Measurements from ENCODE around the gene AP2A2. TPM values are rescaled to one million over a fixed set of nuclear protein-coding genes. Genes with fewer than 3 reads are reported as not detected.

The AP2A2 gene
- total RNA-seq, 1 donor from 2014 or later = 78.1 TPM

DNA sequence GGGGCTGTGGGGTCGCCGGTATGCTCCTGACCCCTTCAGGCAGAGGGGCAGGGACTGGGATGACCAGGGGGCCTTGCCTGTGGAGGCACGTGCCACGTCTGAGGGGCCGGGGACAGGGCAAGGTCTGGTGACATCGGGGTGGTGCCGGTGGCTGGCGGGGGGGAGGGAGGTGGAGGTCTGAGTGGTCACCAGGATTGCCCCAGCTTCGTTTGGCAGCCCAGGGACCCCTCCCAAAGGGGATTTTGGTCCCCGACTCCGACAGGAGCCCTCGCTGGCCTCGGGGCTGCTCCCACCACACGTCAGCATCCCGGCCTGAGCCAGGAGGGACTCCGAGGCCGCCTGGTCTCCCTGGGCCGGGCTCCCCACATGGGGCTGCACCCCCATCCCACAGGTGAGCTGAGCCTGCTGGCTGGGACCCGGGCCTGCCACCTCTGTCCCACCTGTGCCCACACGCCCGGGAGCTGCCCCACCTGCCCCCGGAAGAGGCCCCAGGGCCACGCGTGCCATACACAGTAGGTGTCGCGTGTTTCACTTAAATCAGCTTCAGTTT, 111.9 kb downstream of the AP2A2 start:
- H3K36me3 Mint-ChIP-seq (ENCODE audit: low read depth) = no peaks in the 10 kb centered on the region
- TF ChIP-seq, protein P1, sequence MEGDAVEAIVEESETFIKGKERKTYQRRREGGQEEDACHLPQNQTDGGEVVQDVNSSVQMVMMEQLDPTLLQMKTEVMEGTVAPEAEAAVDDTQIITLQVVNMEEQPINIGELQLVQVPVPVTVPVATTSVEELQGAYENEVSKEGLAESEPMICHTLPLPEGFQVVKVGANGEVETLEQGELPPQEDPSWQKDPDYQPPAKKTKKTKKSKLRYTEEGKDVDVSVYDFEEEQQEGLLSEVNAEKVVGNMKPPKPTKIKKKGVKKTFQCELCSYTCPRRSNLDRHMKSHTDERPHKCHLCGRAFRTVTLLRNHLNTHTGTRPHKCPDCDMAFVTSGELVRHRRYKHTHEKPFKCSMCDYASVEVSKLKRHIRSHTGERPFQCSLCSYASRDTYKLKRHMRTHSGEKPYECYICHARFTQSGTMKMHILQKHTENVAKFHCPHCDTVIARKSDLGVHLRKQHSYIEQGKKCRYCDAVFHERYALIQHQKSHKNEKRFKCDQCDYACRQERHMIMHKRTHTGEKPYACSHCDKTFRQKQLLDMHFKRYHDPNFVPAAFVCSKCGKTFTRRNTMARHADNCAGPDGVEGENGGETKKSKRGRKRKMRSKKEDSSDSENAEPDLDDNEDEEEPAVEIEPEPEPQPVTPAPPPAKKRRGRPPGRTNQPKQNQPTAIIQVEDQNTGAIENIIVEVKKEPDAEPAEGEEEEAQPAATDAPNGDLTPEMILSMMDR (conservative IDR thresholded peaks at IDR 0.05) = no peak
- DNase-seq (ENCODE audit: low read depth, low spot score) = no peak
- no peak overlapping the region for H3K27ac Mint-ChIP-seq (ENCODE audit: unreplicated experiment)
- no peaks in the 10 kb centered on the region for H3K27me3 Mint-ChIP-seq (ENCODE audit: low read depth)
- H3K4me1 Mint-ChIP-seq = no peaks in the 10 kb centered on the region
- no peaks in the 10 kb centered on the region for H3K9me3 Mint-ChIP-seq
- no peak overlapping the region for H3K4me3 Mint-ChIP-seq

DNA sequence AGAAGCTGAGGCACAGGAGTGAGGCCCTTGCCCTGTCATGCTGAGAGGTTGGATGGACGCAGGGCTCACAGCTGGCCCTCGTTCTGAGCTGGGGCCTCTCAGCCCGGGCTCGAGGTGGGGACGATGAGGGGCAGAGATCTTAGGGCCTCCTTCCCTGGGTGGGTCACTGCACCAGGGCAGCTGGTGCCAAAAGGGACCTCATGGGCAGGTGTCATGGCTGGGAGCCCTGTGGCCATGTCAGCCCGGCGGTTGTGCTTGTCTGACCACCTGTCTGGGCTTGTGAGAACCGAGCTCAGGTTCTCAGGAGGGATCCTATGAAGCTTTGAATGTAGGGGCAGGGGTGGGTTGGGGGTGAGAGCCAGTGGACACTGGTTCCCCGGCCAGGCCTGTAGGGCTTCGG, 112.7 kb downstream of the AP2A2 start:
- Mint-ChIP-seq H3K4me1 (no peaks in the 10 kb centered on the region), H3K36me3 (ENCODE audit: low read depth) (no peaks in the 10 kb centered on the region), H3K9me3 (no peaks in the 10 kb centered on the region), H3K4me3 (no peak overlapping the region), H3K27me3 (ENCODE audit: low read depth) (no peaks in the 10 kb centered on the region), H3K27ac (ENCODE audit: unreplicated experiment) (no peak overlapping the region)
- TF ChIP-seq, protein P1 (conservative IDR thresholded peaks at IDR 0.05) = no peak
- DNase-seq (ENCODE audit: low read depth, low spot score) = no peak

DNA sequence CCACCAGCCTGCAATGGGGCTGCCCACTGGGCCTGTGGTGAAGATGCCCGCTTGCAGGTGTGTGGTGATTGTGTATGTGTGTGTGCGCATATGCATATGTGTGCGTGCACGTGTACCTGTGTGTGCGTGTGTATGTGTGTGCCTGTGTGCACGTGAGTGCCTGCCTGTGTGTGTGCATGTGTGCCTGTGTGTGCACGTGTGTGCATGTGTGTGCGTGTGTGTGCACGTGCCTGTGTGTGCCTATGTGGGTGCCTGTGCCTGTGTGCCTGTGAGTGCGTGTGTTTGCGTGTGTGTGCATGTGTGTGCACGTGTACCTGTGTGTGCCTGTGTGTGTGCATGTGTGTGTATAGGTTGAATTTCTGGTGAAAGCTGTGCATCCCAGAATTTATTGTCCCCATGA, 113.3 kb downstream of the AP2A2 start:
- Mint-ChIP-seq H3K4me3 (no peak overlapping the region), H3K36me3 (ENCODE audit: low read depth) (no peaks in the 10 kb centered on the region), H3K27ac (ENCODE audit: unreplicated experiment) (peak overlapping the region; percentile 71), H3K27me3 (ENCODE audit: low read depth) (no peaks in the 10 kb centered on the region), H3K9me3 (no peaks in the 10 kb centered on the region), H3K4me1 (no peaks in the 10 kb centered on the region)
- TF ChIP-seq, protein P1 (conservative IDR thresholded peaks at IDR 0.05) = no peak
- DNase-seq (ENCODE audit: low read depth, low spot score) = no peak

DNA sequence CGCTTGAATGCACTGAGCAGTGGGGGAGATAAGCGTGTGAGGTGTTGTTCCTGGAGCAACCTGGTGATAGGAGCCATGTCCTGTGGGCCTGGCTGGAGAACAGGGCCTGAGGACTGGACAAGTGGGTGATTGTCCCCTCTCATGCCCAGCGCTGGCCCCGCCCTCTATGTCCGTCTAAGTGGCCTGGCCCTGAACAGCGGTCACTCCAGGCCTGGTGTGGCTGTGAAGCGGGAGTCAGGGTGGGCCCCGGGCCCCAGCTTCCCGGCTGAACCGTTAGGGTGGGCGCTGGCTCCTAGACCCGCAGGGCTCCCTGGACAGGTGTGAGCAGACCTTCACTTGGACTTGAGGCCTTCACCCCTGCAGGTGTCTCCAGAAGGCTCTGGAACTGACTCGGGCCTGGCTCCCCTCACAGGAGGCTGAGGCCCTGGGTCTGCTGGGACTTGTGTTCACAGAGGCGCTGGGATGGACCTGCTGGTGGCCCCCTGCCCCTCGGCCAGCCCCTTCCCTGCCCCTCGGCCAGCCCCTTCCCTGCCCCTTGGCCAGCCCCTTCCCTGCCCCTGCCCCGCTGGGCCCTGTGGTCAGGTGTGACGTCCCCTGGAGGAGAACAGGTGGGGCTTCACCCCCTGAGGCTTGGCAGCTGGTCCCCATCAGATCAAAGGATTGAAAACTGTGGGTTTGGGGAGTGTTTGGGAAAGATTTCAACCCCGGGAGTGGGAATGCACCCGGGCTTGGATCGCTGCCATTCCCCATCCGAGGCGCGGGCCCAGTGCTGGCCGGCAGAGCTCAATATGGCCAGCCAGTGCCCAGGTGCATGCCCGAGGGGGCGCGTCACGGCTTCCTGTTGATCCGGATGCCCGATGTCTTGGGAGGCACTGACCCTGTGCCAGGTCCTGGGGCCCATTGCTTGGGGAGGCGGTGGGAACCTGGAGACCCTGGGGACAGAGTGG, 114.1 kb downstream of the AP2A2 start:
- H3K9me3 Mint-ChIP-seq = no peaks in the 10 kb centered on the region
- no peaks in the 10 kb centered on the region for H3K4me1 Mint-ChIP-seq
- H3K27ac Mint-ChIP-seq (ENCODE audit: unreplicated experiment) = no peak overlapping the region
- no peaks in the 10 kb centered on the region for H3K27me3 Mint-ChIP-seq (ENCODE audit: low read depth)
- TF ChIP-seq, protein P1 (conservative IDR thresholded peaks at IDR 0.05) = no peak
- no peak for DNase-seq (ENCODE audit: low read depth, low spot score)
- no peaks in the 10 kb centered on the region for H3K36me3 Mint-ChIP-seq (ENCODE audit: low read depth)
- no peak overlapping the region for H3K4me3 Mint-ChIP-seq

DNA sequence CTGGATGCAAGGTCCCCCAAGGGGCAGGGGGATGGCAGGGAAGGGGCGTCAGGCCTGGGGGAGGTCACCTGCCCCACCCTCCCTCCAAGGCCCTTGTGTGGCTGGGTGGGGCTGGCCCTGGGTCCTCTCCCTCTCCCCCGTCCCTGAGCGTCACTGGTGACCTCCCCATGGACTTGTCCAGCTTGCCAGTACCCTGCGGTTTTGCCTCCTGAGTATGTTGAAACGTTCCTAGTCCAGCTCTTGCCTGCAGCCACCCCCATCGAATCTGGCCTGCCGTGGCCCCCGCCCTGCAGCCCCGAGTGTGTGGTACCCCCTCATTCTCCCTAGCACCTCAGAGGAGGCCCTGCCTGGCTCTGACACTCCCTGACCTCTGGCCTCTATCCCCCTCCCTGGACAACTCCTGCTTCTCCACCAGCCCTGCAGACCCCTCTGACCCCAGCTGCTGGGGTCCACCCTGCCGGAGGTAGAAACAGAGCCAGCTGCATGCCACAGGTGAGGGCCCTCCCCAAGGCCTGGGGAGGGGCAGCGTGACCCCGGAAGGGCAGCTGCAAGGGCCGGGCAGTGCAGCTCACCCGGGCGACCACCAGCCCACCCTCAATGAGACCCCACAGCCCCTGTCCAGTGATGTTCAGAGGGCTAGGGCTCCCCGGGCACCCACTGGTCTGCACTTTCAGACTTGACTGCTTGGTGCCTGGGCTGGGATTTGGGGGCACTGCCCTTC, 114.9 kb downstream of the AP2A2 start:
- H3K4me1 Mint-ChIP-seq = no peaks in the 10 kb centered on the region
- no peaks in the 10 kb centered on the region for H3K9me3 Mint-ChIP-seq
- peak overlapping the region; percentile 75 for H3K27ac Mint-ChIP-seq (ENCODE audit: unreplicated experiment)
- DNase-seq (ENCODE audit: low read depth, low spot score) = no peak
- H3K4me3 Mint-ChIP-seq = no peak overlapping the region
- no peaks in the 10 kb centered on the region for H3K36me3 Mint-ChIP-seq (ENCODE audit: low read depth)
- TF ChIP-seq, protein P1 (conservative IDR thresholded peaks at IDR 0.05) = no peak
- no peaks in the 10 kb centered on the region for H3K27me3 Mint-ChIP-seq (ENCODE audit: low read depth)
